Tibial nerve (tissue), 4 donors: ENCODE data around the gene DTX3L. TPM values are rescaled to one million over a fixed set of nuclear protein-coding genes. Genes with fewer than 3 reads are reported as not detected.

Source experiments
- DNase-seq, 2 donors: peaks; one replicate each; pipeline ENCODE4 v3.0.0-alpha.2; 2019; ENCODE audit warnings: low spot score in 2 of 2
- H3K27ac ChIP-seq, 4 donors: fragments of 200-600 bp; sonication (generic) in 3 of 4; one replicate each; pipeline ENCODE4 v1.5.1; 2017 to 2019; ENCODE audit warnings: mild to moderate bottlenecking in 1 of 4
- H3K27me3 ChIP-seq, 2 donors: fragments of 200-600 bp; sonication (generic) in 1 of 2; one replicate each; pipeline versions ENCODE4 v1.5.1 to v1.6.0; 2017 to 2019
- H3K36me3 ChIP-seq, 3 donors: fragments of 200-600 bp; sonication (generic); one replicate each; pipeline ENCODE4 v1.5.1; 2018 to 2019
- H3K4me1 ChIP-seq, 4 donors: fragments of 200-600 bp; sonication (generic) in 3 of 4; one replicate each; pipeline ENCODE4 v1.5.1; 2017 to 2019
- H3K4me3 ChIP-seq, 4 donors: fragments of 200-600 bp; sonication (generic) in 3 of 4; one replicate each; pipeline ENCODE4 v1.5.1; 2017 to 2019; ENCODE audit warnings: mild to moderate bottlenecking in 1 of 4, moderate library complexity in 1 of 4
- H3K9me3 ChIP-seq, 4 donors: fragments of 200-600 bp; sonication (generic) in 3 of 4; one replicate each; pipeline ENCODE4 v1.5.1; 2017 to 2019
- EP300 ChIP-seq, 2 donors: sonication (generic); formaldehyde crosslinking; IDR thresholded peaks; one replicate each; pipeline ENCODE4 v1.6.1; 2017; ENCODE audit warnings: antibody characterized with exemption in 2 of 2, mild to moderate bottlenecking in 1 of 2
- POLR2A ChIP-seq, 2 donors: fragments of 450-650 bp; IDR thresholded peaks; one replicate each; pipeline ENCODE4 v1.6.1; 2017; ENCODE audit warnings: antibody characterized with exemption in 2 of 2, mild to moderate bottlenecking in 2 of 2, moderate library complexity in 2 of 2
- WGBS, 2 donors: methylation state at CpG; one replicate each; pipeline ENCODE4 v1.1.5; 2018; 5-methylcytosine and 5-hydroxymethylcytosine counted together
- total RNA-seq, 4 donors: library from RNA; depleted of rRNA; stranded (reverse); fragments of >200 nt; gene quantifications; one replicate each; pipeline ENCODE4 v1.1.0, GENCODE V29; 2016
- TF ChIP-seq, protein P1 (sequence below), 5 experiments: fragments of 200-600 bp in 3 of 5; fragments of 450-650 bp in 2 of 5; sonication (generic) in 3 of 5; IDR thresholded peaks; one replicate each; pipeline ENCODE4 v1.5.1; 2016 to 2019; ENCODE audit warnings: antibody characterized with exemption in 5 of 5, mild to moderate bottlenecking in 3 of 5, moderate library complexity in 2 of 5

DTX3L gene
- total RNA-seq, 4 donors from 2014 or later: 14.9 to 23.2 (median 18.9) TPM

GRCh38 chr3:122520861-122521260 is 43.3 kb upstream of the DTX3L start:
- no peak overlapping the region for H3K4me3 ChIP-seq
- H3K27ac ChIP-seq: no peak overlapping the region
- no peak for TF ChIP-seq POLR2A (IDR thresholded peaks at IDR 0.05)
- TF ChIP-seq, protein P1, sequence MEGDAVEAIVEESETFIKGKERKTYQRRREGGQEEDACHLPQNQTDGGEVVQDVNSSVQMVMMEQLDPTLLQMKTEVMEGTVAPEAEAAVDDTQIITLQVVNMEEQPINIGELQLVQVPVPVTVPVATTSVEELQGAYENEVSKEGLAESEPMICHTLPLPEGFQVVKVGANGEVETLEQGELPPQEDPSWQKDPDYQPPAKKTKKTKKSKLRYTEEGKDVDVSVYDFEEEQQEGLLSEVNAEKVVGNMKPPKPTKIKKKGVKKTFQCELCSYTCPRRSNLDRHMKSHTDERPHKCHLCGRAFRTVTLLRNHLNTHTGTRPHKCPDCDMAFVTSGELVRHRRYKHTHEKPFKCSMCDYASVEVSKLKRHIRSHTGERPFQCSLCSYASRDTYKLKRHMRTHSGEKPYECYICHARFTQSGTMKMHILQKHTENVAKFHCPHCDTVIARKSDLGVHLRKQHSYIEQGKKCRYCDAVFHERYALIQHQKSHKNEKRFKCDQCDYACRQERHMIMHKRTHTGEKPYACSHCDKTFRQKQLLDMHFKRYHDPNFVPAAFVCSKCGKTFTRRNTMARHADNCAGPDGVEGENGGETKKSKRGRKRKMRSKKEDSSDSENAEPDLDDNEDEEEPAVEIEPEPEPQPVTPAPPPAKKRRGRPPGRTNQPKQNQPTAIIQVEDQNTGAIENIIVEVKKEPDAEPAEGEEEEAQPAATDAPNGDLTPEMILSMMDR (IDR thresholded peaks at IDR 0.05): no peak
- no peak for TF ChIP-seq EP300 (IDR thresholded peaks at IDR 0.05)
- DNase-seq: no peak
- H3K9me3 ChIP-seq: no peaks in the 10 kb centered on the region
- no peaks in the 10 kb centered on the region for H3K27me3 ChIP-seq
- no peaks in the 10 kb centered on the region for H3K4me1 ChIP-seq
- 84 to 95% methylated on average over 4 of the region's 4 CpGs for WGBS, 2 donors
- H3K36me3 ChIP-seq: peaks cover 0 to 2% (median 0%) of the 10 kb centered on the region in 3 donors

DNA sequence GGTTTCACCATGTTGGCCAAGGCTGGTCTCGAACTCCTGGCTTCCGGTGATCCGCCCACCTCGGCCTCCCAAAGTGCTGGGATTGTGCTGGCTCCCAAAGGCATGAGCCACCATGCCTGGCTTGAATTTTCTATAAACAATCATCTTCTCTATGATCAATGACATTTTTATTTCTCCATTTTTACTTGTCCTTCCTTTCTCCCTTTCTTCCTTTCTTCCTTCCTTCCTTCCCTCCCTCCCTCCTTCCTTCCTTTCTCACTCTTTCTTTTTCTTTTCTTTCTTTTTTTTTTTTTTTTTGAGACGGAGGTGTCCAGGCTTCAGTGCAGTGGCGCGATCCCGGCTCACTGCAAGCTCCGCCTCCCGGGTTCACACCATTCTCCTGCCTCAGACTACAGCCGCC is 40.8 kb upstream of the DTX3L start:
- 95% methylated on average over 11 of the region's 11 CpGs for WGBS, 2 donors
- no peaks in the 10 kb centered on the region for H3K4me1 ChIP-seq
- H3K36me3 ChIP-seq: peaks cover 0 to 25% (median 0%) of the 10 kb centered on the region in 3 donors
- DNase-seq: no peak
- no peak overlapping the region for H3K27ac ChIP-seq
- H3K9me3 ChIP-seq: no peaks in the 10 kb centered on the region
- TF ChIP-seq EP300 (IDR thresholded peaks at IDR 0.05) (no peak), POLR2A (IDR thresholded peaks at IDR 0.05) (no peak)
- TF ChIP-seq, protein P1 (IDR thresholded peaks at IDR 0.05): no peak
- no peaks in the 10 kb centered on the region for H3K27me3 ChIP-seq
- no peak overlapping the region for H3K4me3 ChIP-seq

DNA sequence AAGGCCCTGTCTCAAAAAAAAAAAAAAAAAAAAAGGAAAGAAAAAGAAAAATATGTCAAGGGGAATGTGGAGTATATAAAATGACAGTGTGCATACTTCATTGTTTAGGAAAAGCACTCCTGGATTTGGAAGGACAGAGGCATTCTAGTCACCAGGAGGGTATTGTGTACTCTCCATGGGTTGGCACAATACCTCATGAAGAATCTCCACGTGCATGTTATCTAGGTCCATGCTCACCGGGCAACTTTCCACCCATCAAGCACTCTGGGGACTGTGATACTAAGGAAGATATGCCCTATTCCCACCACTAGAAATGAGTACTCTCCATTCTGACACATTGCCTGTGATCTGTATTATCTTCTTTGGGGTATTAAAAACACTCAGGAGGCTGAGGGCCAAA is 34.0 kb upstream of the DTX3L start:
- Histone ChIP-seq H3K9me3 (no peaks in the 10 kb centered on the region), H3K4me3 (no peak overlapping the region), H3K4me1 (no peaks in the 10 kb centered on the region), H3K36me3 (peaks cover 0 to 89% (median 7%) of the 10 kb centered on the region in 3 donors), H3K27me3 (no peaks in the 10 kb centered on the region), H3K27ac (no peak overlapping the region)
- DNase-seq: no peak
- TF ChIP-seq EP300 (IDR thresholded peaks at IDR 0.05): no peak
- TF ChIP-seq, protein P1 (IDR thresholded peaks at IDR 0.05): no peak
- no peak for TF ChIP-seq POLR2A (IDR thresholded peaks at IDR 0.05)
- 82 to 83% methylated on average over 2 of the region's 2 CpGs for WGBS, 2 donors

DNA sequence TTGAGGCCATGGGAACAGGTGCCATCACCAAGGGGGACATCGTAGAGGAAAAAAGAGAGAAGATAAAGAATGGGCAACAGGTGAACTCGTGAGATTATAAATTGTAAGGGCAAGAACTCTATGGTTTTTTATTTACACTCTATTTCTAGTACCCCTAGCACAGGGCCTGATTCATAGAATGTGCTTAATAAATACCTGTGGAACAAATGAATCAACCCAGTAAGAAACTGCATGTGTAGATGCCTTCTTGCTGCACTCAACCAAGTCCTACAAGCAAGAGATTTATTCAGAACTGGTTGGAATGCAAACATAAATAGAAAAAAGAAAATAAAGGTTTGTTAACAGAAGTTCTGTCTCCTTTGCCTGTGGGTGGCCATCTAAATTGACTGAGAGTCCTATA is 30.7 kb upstream of the DTX3L start:
- no peaks in the 10 kb centered on the region for H3K4me1 ChIP-seq
- H3K27me3 ChIP-seq: no peaks in the 10 kb centered on the region
- no peak for TF ChIP-seq EP300 (IDR thresholded peaks at IDR 0.05)
- TF ChIP-seq, protein P1 (IDR thresholded peaks at IDR 0.05): no peak
- no peak for TF ChIP-seq POLR2A (IDR thresholded peaks at IDR 0.05)
- WGBS, 2 donors: 87 to 92% methylated on average over 2 of the region's 2 CpGs
- H3K9me3 ChIP-seq: no peaks in the 10 kb centered on the region
- peaks cover 0 to 94% (median 7%) of the 10 kb centered on the region in 3 donors for H3K36me3 ChIP-seq
- no peak for DNase-seq
- H3K4me3 ChIP-seq: no peak overlapping the region
- H3K27ac ChIP-seq: no peak overlapping the region

GRCh38 chr3:122533931-122534334 is 30.2 kb upstream of the DTX3L start:
- no peaks in the 10 kb centered on the region for H3K27me3 ChIP-seq
- TF ChIP-seq, protein P1 (IDR thresholded peaks at IDR 0.05): no peak
- no peak for TF ChIP-seq EP300 (IDR thresholded peaks at IDR 0.05)
- no peak for TF ChIP-seq POLR2A (IDR thresholded peaks at IDR 0.05)
- H3K4me1 ChIP-seq: no peaks in the 10 kb centered on the region
- no peak for DNase-seq
- peaks cover 0 to 91% (median 7%) of the 10 kb centered on the region in 3 donors for H3K36me3 ChIP-seq
- 60 to 78% methylated on average over 1 of the region's 1 CpG for WGBS, 2 donors
- no peak overlapping the region for H3K27ac ChIP-seq
- H3K9me3 ChIP-seq: no peaks in the 10 kb centered on the region
- H3K4me3 ChIP-seq: no peak overlapping the region
